H9 (cell line): ENCODE measurements around the gene TOM1L2. TPM values are rescaled to one million over a fixed set of nuclear protein-coding genes. Genes with fewer than 3 reads are reported as not detected.

Experiments
- DNase-seq: peaks from one replicate; pipeline ENCODE4 v3.0.0-alpha.2; 2017
- H2AFZ ChIP-seq: one replicate; pipeline ENCODE4 v1.6.1; 2013; ENCODE audit warnings: mild to moderate bottlenecking, low read length, control low read depth, moderate library complexity
- H2AK5ac ChIP-seq: 2 replicates; pipeline ENCODE4 v1.6.1; 2013; ENCODE audit warnings: low read length, control low read depth, mixed read lengths; ENCODE audit not compliant: insufficient read length
- H2BK120ac ChIP-seq: one replicate; pipeline ENCODE4 v1.6.1; 2013; ENCODE audit warnings: low read depth, mild to moderate bottlenecking, low read length, control low read depth, inconsistent platforms; ENCODE audit not compliant: poor library complexity, severe bottlenecking
- H2BK12ac ChIP-seq: 2 replicates; pipeline ENCODE4 v1.6.1; 2013; ENCODE audit warnings: low read length, control low read depth, mixed read lengths, low read depth; ENCODE audit not compliant: insufficient read length
- H2BK15ac ChIP-seq: 2 replicates; pipeline ENCODE4 v1.6.1; 2013; ENCODE audit warnings: low read depth, low read length, control low read depth
- H2BK20ac ChIP-seq: one replicate; pipeline ENCODE4 v1.6.1; 2013; ENCODE audit warnings: low read depth, mild to moderate bottlenecking, low read length, control low read depth, inconsistent platforms; ENCODE audit not compliant: poor library complexity, severe bottlenecking
- H2BK5ac ChIP-seq: 2 replicates; pipeline ENCODE4 v1.6.1; 2013; ENCODE audit warnings: low read length, control low read depth, mixed read lengths; ENCODE audit not compliant: insufficient read length
- H3K14ac ChIP-seq: 2 replicates; pipeline ENCODE4 v1.6.1; 2013; ENCODE audit warnings: low read length, control low read depth; ENCODE audit not compliant: insufficient read depth
- H3K18ac ChIP-seq: 2 replicates; pipeline ENCODE4 v1.6.1; 2013; ENCODE audit warnings: low read depth, mild to moderate bottlenecking, mixed read lengths, low read length, control low read depth; ENCODE audit not compliant: insufficient read length
- H3K23ac ChIP-seq: 2 replicates; pipeline ENCODE4 v1.6.1; 2013; ENCODE audit warnings: low read length, control low read depth, mixed read lengths, low read depth; ENCODE audit not compliant: insufficient read length
- H3K23me2 ChIP-seq: 2 replicates; pipeline ENCODE4 v1.6.1; 2013; ENCODE audit warnings: low read depth, mild to moderate bottlenecking, mixed read lengths, low read length, control low read depth; ENCODE audit not compliant: insufficient read length, poor library complexity, severe bottlenecking
- H3K27ac ChIP-seq: 2 replicates; pipeline ENCODE4 v1.5.1; 2013; ENCODE audit warnings: low read length, control low read depth, mixed read lengths, low read depth; ENCODE audit not compliant: insufficient read length
- H3K27me3 ChIP-seq: 2 replicates; pipeline ENCODE4 v1.6.1; 2013; ENCODE audit warnings: low read length, control low read depth, inconsistent platforms; ENCODE audit not compliant: insufficient read depth
- H3K4ac ChIP-seq: 2 replicates; pipeline ENCODE4 v1.6.1; 2013; ENCODE audit warnings: low read depth, mild to moderate bottlenecking, control low read depth, inconsistent platforms, low read length, moderate library complexity
- H3K4me1 ChIP-seq: 2 replicates; pipeline ENCODE4 v1.6.1; 2013; ENCODE audit warnings: low read length, control low read depth, inconsistent platforms; ENCODE audit not compliant: insufficient read depth
- H3K4me2 ChIP-seq: 2 replicates; pipeline ENCODE4 v1.6.1; 2013; ENCODE audit warnings: low read length, control low read depth, mixed read lengths; ENCODE audit not compliant: insufficient read length, insufficient read depth
- H3K56ac ChIP-seq: 2 replicates; pipeline ENCODE4 v1.6.1; 2013; ENCODE audit warnings: low read depth, mild to moderate bottlenecking, mixed read lengths, low read length, control low read depth; ENCODE audit not compliant: insufficient read length
- H3K79me1 ChIP-seq: 2 replicates; pipeline ENCODE4 v1.6.1; 2013; ENCODE audit warnings: low read depth, mild to moderate bottlenecking, moderate library complexity, low read length, control low read depth, inconsistent platforms; ENCODE audit not compliant: insufficient read depth, poor library complexity, severe bottlenecking
- H3K79me2 ChIP-seq: 2 replicates; pipeline ENCODE4 v1.6.1; 2013; ENCODE audit warnings: low read length, control low read depth, inconsistent platforms; ENCODE audit not compliant: insufficient read depth
- H3K9ac ChIP-seq: 2 replicates; pipeline ENCODE4 v1.6.1; 2013; ENCODE audit warnings: low read length, control low read depth, mixed read lengths; ENCODE audit not compliant: insufficient read length; ENCODE audit errors: extremely low read depth
- H3K9me3 ChIP-seq: one replicate; pipeline ENCODE4 v1.6.1; 2013; ENCODE audit warnings: low read depth, low read length, inconsistent platforms; ENCODE audit not compliant: control insufficient read depth
- H3T11ph ChIP-seq: one replicate; pipeline ENCODE4 v1.6.1; 2013; ENCODE audit warnings: mild to moderate bottlenecking, low read length, control low read depth, inconsistent platforms
- H4K20me1 ChIP-seq: one replicate; pipeline ENCODE4 v1.6.1; 2013; ENCODE audit not compliant: control insufficient read depth, insufficient read length, insufficient read depth
- H4K5ac ChIP-seq: 2 replicates; pipeline ENCODE4 v1.6.1; 2013; ENCODE audit warnings: low read depth, mild to moderate bottlenecking, mixed read lengths, low read length, control low read depth; ENCODE audit not compliant: insufficient read length
- H4K8ac ChIP-seq: replicated peaks from 2 replicates; pipeline ENCODE4 v1.6.1; 2013; ENCODE audit warnings: low read length, control low read depth, mixed read lengths, low read depth; ENCODE audit not compliant: insufficient read length
- H4K91ac ChIP-seq: 2 replicates; pipeline ENCODE4 v1.6.1; 2013; ENCODE audit warnings: low read depth, mild to moderate bottlenecking, moderate library complexity, mixed read lengths, low read length, control low read depth; ENCODE audit not compliant: insufficient read length
- H3K27ac Mint-ChIP-seq, 3 experiments: 2 replicates in 2 of 3; 3 replicates in 1 of 3; pipeline ENCODE4 v1.8.0; 2020 to 2021; ENCODE audit warnings: mixed read lengths in 3 of 3, mild to moderate bottlenecking in 1 of 3, moderate library complexity in 1 of 3
- H3K27me3 Mint-ChIP-seq: 2 replicates; pipeline ENCODE4 v1.8.0; 2021; ENCODE audit warnings: low read depth, mild to moderate bottlenecking, moderate library complexity, mixed read lengths
- H3K36me3 Mint-ChIP-seq, 3 experiments: 2 replicates in 2 of 3; 3 replicates in 1 of 3; pipeline ENCODE4 v1.8.0; 2020 to 2021; ENCODE audit warnings: low read depth in 3 of 3, mixed read lengths in 3 of 3; ENCODE audit not compliant: insufficient read depth in 1 of 3
- H3K4me1 Mint-ChIP-seq, 2 experiments: 2 replicates each; pipeline ENCODE4 v1.8.0; 2020; ENCODE audit warnings: mixed read lengths in 2 of 2
- H3K4me3 Mint-ChIP-seq, 2 experiments: 2 replicates in 1 of 2; 3 replicates in 1 of 2; pipeline ENCODE4 v1.8.0; 2020 to 2021; ENCODE audit warnings: mild to moderate bottlenecking in 2 of 2, mixed read lengths in 2 of 2, moderate library complexity in 1 of 2
- H3K9me3 Mint-ChIP-seq, 2 experiments: 2 replicates in 1 of 2; 3 replicates in 1 of 2; pipeline ENCODE4 v1.8.0; 2020; ENCODE audit warnings: mild to moderate bottlenecking in 2 of 2, mixed read lengths in 2 of 2, moderate library complexity in 1 of 2
- CTCF ChIP-seq: fragments of 200-600 bp; sonication (generic); conservative IDR thresholded peaks from 3 replicates; pipeline ENCODE4 v1.8.0; 2021; ENCODE audit warnings: antibody characterized with exemption, mild to moderate bottlenecking
- WGBS: extraction: QIAGEN DNeasy Blood & Tissue Kit; methylation state at CpG from one replicate; pipeline ENCODE4 v1.1.7; 2013; ENCODE audit warnings: missing lambda C conversion rate, low lambda C conversion rate, mixed read lengths; ENCODE audit not compliant: insufficient read length; ENCODE audit errors: extremely low coverage; 5-methylcytosine and 5-hydroxymethylcytosine counted together
- total RNA-seq: library from RNA; stranded (reverse); gene quantifications from 2 replicates; pipeline ENCODE4 v1.2.1, GENCODE V29; 2021

TOM1L2 gene
- total RNA-seq, 1 experiment from 2014 or later: 4.6 TPM

- Mint-ChIP-seq H3K27me3 (no peaks in the 10 kb centered on the region), H3K4me1 (peaks cover 7 to 10% of the 10 kb centered on the region in 2 experiments), H3K36me3 (0 out of 7 replicates have a peak, but pooled peaks cover 0 to 6% (median 4%) of the 10 kb centered on the region in 3 experiments), H3K4me3 (no peak overlapping the region), H3K27ac (no peak overlapping the region; a peak in 1 of 7 replicates), H3K9me3 (no peaks in the 10 kb centered on the region)
- Histone ChIP-seq H2BK12ac (no peak overlapping the region), H3K23ac (no peak overlapping the region), H2BK20ac (no peak overlapping the region), H2BK15ac (no peak overlapping the region), H3K9me3 (no peaks in the 10 kb centered on the region), H3K4me1 (no peaks in the 10 kb centered on the region), H3K4me2 (no peak overlapping the region), H3K56ac (no peak overlapping the region), H4K20me1 (no peaks in the 10 kb centered on the region), H3T11ph (no peak overlapping the region), H2AK5ac (no peak overlapping the region), H3K79me1 (no peaks in the 10 kb centered on the region), H4K5ac (no peak overlapping the region), H4K8ac (no peak overlapping the region), H3K27ac (no peak overlapping the region), H4K91ac (no peak overlapping the region), H3K79me2 (no peaks in the 10 kb centered on the region), H3K27me3 (no peaks in the 10 kb centered on the region), H3K18ac (no peak overlapping the region), H3K23me2 (no peaks in the 10 kb centered on the region), H3K4ac (no peak overlapping the region), H2BK120ac (no peak overlapping the region), H3K14ac (no peak overlapping the region), H2AFZ (no peak overlapping the region), H3K9ac (no peak overlapping the region), H2BK5ac (no peak overlapping the region)
- TF ChIP-seq CTCF: no peak
- DNase-seq: no peak
- no CpG with 5 or more reads among the region's 3 CpGs for WGBS
Observed at GRCh38 chr17:18017958-18018357, 45.8 kb upstream of the TOM1L2 start.
